Glutamatergic neuron (in vitro differentiated cells): ENCODE results near the gene SPON1. TPM values are rescaled to one million over a fixed set of nuclear protein-coding genes. Genes with fewer than 3 reads are reported as not detected.

Source experiments
- DNase-seq: peaks from one replicate; pipeline ENCODE4 v3.0.0; 2022
- H3K27ac Mint-ChIP-seq: one replicate; pipeline ENCODE4 v1.8.0; 2020; ENCODE audit warnings: mild to moderate bottlenecking, mixed read lengths, inconsistent platforms; ENCODE audit not compliant: unreplicated experiment
- H3K27me3 Mint-ChIP-seq: one replicate; pipeline ENCODE4 v1.8.0; 2020; ENCODE audit warnings: mild to moderate bottlenecking, moderate library complexity, mixed read lengths, inconsistent platforms; ENCODE audit not compliant: unreplicated experiment
- H3K36me3 Mint-ChIP-seq: one replicate; pipeline ENCODE4 v1.8.0; 2020; ENCODE audit warnings: mild to moderate bottlenecking, mixed read lengths, inconsistent platforms; ENCODE audit not compliant: unreplicated experiment
- H3K4me1 Mint-ChIP-seq: one replicate; pipeline ENCODE4 v1.8.0; 2020; ENCODE audit warnings: mild to moderate bottlenecking, low read depth, mixed read lengths, inconsistent platforms; ENCODE audit not compliant: unreplicated experiment
- H3K4me3 Mint-ChIP-seq: one replicate; pipeline ENCODE4 v1.8.0; 2020; ENCODE audit warnings: mild to moderate bottlenecking, mixed read lengths, inconsistent platforms; ENCODE audit not compliant: unreplicated experiment
- H3K9me3 Mint-ChIP-seq: one replicate; pipeline ENCODE4 v1.8.0; 2020; ENCODE audit warnings: mild to moderate bottlenecking, moderate library complexity, mixed read lengths, inconsistent platforms; ENCODE audit not compliant: unreplicated experiment
- CTCF ChIP-seq: fragments of 200-600 bp; sonication (generic); IDR thresholded peaks from one replicate; pipeline ENCODE4 v1.5.0; 2021; ENCODE audit not compliant: partially characterized antibody, unreplicated experiment
- total RNA-seq: library from RNA; stranded (reverse); fragmentation: NEBNext Ultra II Directional; extraction: Animal tissue kit (Norgen Biotek cat#: 25700); gene quantifications from one replicate; pipeline ENCODE4 v1.2.1, GENCODE V29; 2021; ENCODE audit not compliant: unreplicated experiment

SPON1 gene
- total RNA-seq, 1 donor from 2014 or later: 0.81 TPM

GRCh38 chr11:14106303-14107049, 144.0 kb downstream of the SPON1 start:
- Mint-ChIP-seq H3K36me3 (no peaks in the 10 kb centered on the region), H3K4me1 (peaks cover 2% of the 10 kb centered on the region), H3K27ac (no peak overlapping the region), H3K9me3 (no peaks in the 10 kb centered on the region), H3K27me3 (no peaks in the 10 kb centered on the region), H3K4me3 (no peak overlapping the region)
- no peak for DNase-seq
- TF ChIP-seq CTCF: no peak

GRCh38 chr11:14107050-14107430, 144.5 kb downstream of the SPON1 start:
- no peak overlapping the region for H3K27ac Mint-ChIP-seq
- H3K9me3 Mint-ChIP-seq: no peaks in the 10 kb centered on the region
- DNase-seq: no peak
- TF ChIP-seq CTCF: no peak
- H3K36me3 Mint-ChIP-seq: no peaks in the 10 kb centered on the region
- H3K27me3 Mint-ChIP-seq: no peaks in the 10 kb centered on the region
- H3K4me1 Mint-ChIP-seq: peaks cover 2% of the 10 kb centered on the region
- no peak overlapping the region for H3K4me3 Mint-ChIP-seq

GRCh38 chr11:14109742-14110141, 147.2 kb downstream of the SPON1 start:
- Mint-ChIP-seq H3K4me1 (peaks cover 5% of the 10 kb centered on the region), H3K27ac (no peak overlapping the region), H3K36me3 (no peaks in the 10 kb centered on the region), H3K4me3 (no peak overlapping the region), H3K9me3 (no peaks in the 10 kb centered on the region), H3K27me3 (peaks cover 2% of the 10 kb centered on the region)
- DNase-seq: no peak
- TF ChIP-seq CTCF: no peak

- Mint-ChIP-seq H3K27ac (no peak overlapping the region), H3K36me3 (no peaks in the 10 kb centered on the region)
Measured at GRCh38 chr11:14110629-14111028, 148.1 kb downstream of the SPON1 start.

More at GRCh38 chr11:14110629-14111028, 148.1 kb downstream of the SPON1 start:
- Mint-ChIP-seq H3K4me3 (no peak overlapping the region), H3K27me3 (peaks cover 2% of the 10 kb centered on the region), H3K4me1 (peaks cover 6% of the 10 kb centered on the region), H3K9me3 (no peaks in the 10 kb centered on the region)
- TF ChIP-seq CTCF: no peak
- no peak for DNase-seq
